A673 (cell line): ENCODE results near the gene RUNX2. TPM values are rescaled to one million over a fixed set of nuclear protein-coding genes. Genes with fewer than 3 reads are reported as not detected.
A peak's percentile ranks its signal among the peaks of the same experiment; 100 is the strongest.

Experiments used
- BruUV-seq: library from RNA; stranded (reverse); fragments of 400-500 nt; replicated peaks from 2 replicates; lab custom pipeline; 2021; lab: Mats Ljungman, UMichigan
- CTCF ChIA-PET: fragments of 300-600 bp; sonication (Branson Sonifier 250); formaldehyde crosslinking; loops from one replicate; lab custom pipeline; 2022; ENCODE audit warnings: antibody characterized with exemption; lab: Charles Lee
- POLR2A ChIA-PET: fragments of 300-600 bp; sonication (Branson Sonifier 250); formaldehyde crosslinking; loops from one replicate; lab custom pipeline; 2022; ENCODE audit warnings: antibody characterized with exemption; ENCODE audit not compliant: low non-redundant PET; lab: Charles Lee
- DNase-seq: peaks from one replicate; pipeline ENCODE4 v3.0.0-alpha.2; 2015; ENCODE audit warnings: low spot score
- H3K27ac ChIP-seq: fragments of 200-600 bp; sonication (generic); 2 replicates; pipeline ENCODE4 v1.5.1; 2016; ENCODE audit warnings: mixed run types, low read depth, mild to moderate bottlenecking, mixed read lengths, antibody characterized with exemption, low read length; ENCODE audit not compliant: poor library complexity, severe bottlenecking
- H3K27me3 ChIP-seq: fragments of 200-600 bp; sonication (generic); replicated peaks from 2 replicates; pipeline ENCODE4 v1.6.1; 2017; ENCODE audit warnings: mixed run types, low read depth, mild to moderate bottlenecking, mixed read lengths, antibody characterized with exemption, low read length; ENCODE audit not compliant: insufficient read depth, poor library complexity
- H3K36me3 ChIP-seq: fragments of 200-600 bp; sonication (generic); 2 replicates; pipeline ENCODE4 v1.6.1; 2016; ENCODE audit warnings: mixed run types, mild to moderate bottlenecking, mixed read lengths, antibody characterized with exemption, low read length; ENCODE audit not compliant: insufficient read depth, poor library complexity, severe bottlenecking
- H3K4me1 ChIP-seq: fragments of 200-600 bp; sonication (generic); 2 replicates; pipeline ENCODE4 v1.6.1; 2017; ENCODE audit warnings: mixed run types, mild to moderate bottlenecking, mixed read lengths, antibody characterized with exemption, low read length; ENCODE audit not compliant: insufficient read depth, poor library complexity, severe bottlenecking
- H3K4me3 ChIP-seq: fragments of 200-600 bp; sonication (generic); 2 replicates; pipeline ENCODE4 v1.5.1; 2016; ENCODE audit warnings: low read depth, mixed run types, mild to moderate bottlenecking, mixed read lengths, low read length; ENCODE audit not compliant: poor library complexity, severe bottlenecking
- H3K9me3 ChIP-seq: fragments of 200-600 bp; sonication (generic); 2 replicates; pipeline ENCODE4 v1.6.1; 2016; ENCODE audit warnings: mixed run types, low read depth, mild to moderate bottlenecking, mixed read lengths, antibody characterized with exemption, low read length; ENCODE audit not compliant: poor library complexity, severe bottlenecking
- CTCF ChIP-seq: fragments of 300-800, 200-600 bp; sonication (generic); conservative IDR thresholded peaks from 2 replicates; pipeline ENCODE4 v1.5.1; 2017; ENCODE audit warnings: low read depth, mild to moderate bottlenecking, antibody characterized with exemption, low read length, moderate library complexity, mixed read lengths
- EZH2 ChIP-seq: fragments of 200-600 bp; sonication (generic); IDR thresholded peaks from 2 replicates; pipeline ENCODE4 v1.6.1; 2017; ENCODE audit warnings: borderline replicate concordance, low read depth, mild to moderate bottlenecking, mixed read lengths, antibody characterized with exemption, low read length; ENCODE audit not compliant: poor library complexity, severe bottlenecking
- intact Hi-C: fragments of 100-400 bp; cut with micrococcal nuclease; formaldehyde crosslinking; loops from one replicate; pipeline ENCODE4 v1.10.0; 2022; ENCODE audit not compliant: unreplicated experiment
- total RNA-seq: library from RNA; stranded (reverse); gene quantifications from 2 replicates; pipeline ENCODE4 v1.2.3, GENCODE V29; 2021

The RUNX2 gene
- total RNA-seq, 1 experiment from 2014 or later, result 4.9 TPM

GRCh38 chr6:45563844-45564243 lies 235.7 kb downstream of the RUNX2 start:
- H3K9me3 ChIP-seq, result no peaks in the 10 kb centered on the region
- no peaks in the 10 kb centered on the region for H3K36me3 ChIP-seq
- no peak overlapping the region for H3K27ac ChIP-seq
- no peaks in the 10 kb centered on the region for H3K4me1 ChIP-seq
- ChIA-PET CTCF (no interaction called here), POLR2A (no interaction called here)
- no peaks in the 10 kb centered on the region for H3K27me3 ChIP-seq
- DNase-seq, result no peak
- intact Hi-C loops, result no loop called here
- no TSS peak for BruUV-seq
- H3K4me3 ChIP-seq, result no peak overlapping the region
- TF ChIP-seq EZH2 (no peak), CTCF (no peak)

GRCh38 chr6:45566882-45567281 lies 238.8 kb downstream of the RUNX2 start:
- ChIA-PET CTCF (no interaction called here), POLR2A (interaction anchor here (0.7 kb wide), 1 partner anchor 355 kb away, joined by 3 read pairs; no protein-coding TSS in a partner anchor)
- DNase-seq, result peak; percentile 52
- H3K36me3 ChIP-seq, result no peaks in the 10 kb centered on the region
- BruUV-seq, result no TSS peak
- intact Hi-C loops, result no loop called here
- no peak overlapping the region for H3K4me3 ChIP-seq
- no peaks in the 10 kb centered on the region for H3K9me3 ChIP-seq
- TF ChIP-seq EZH2, result no peak
- TF ChIP-seq CTCF, result no peak
- no peaks in the 10 kb centered on the region for H3K4me1 ChIP-seq
- H3K27me3 ChIP-seq, result no peaks in the 10 kb centered on the region
- H3K27ac ChIP-seq, result no peak overlapping the region

GRCh38 chr6:45567879-45568278 lies 239.7 kb downstream of the RUNX2 start:
- H3K27ac ChIP-seq, result no peak overlapping the region
- intact Hi-C loops, result no loop called here
- no peak for TF ChIP-seq EZH2
- no peak for TF ChIP-seq CTCF
- no peaks in the 10 kb centered on the region for H3K36me3 ChIP-seq
- ChIA-PET POLR2A (no interaction called here), CTCF (no interaction called here)
- no peaks in the 10 kb centered on the region for H3K27me3 ChIP-seq
- no peaks in the 10 kb centered on the region for H3K4me1 ChIP-seq
- H3K4me3 ChIP-seq, result no peak overlapping the region
- no peak for DNase-seq
- no peaks in the 10 kb centered on the region for H3K9me3 ChIP-seq
- BruUV-seq, result no TSS peak
